Stomach (tissue), 4 donors: Measurements from ENCODE around the gene RIMKLA.

ENCODE experiments used
- CTCF ChIP-seq, 7 experiments: fragments of 450-650 bp in 4 of 7; fragments of 200-600 bp in 3 of 7; sonication (generic) in 3 of 7; IDR thresholded peaks; one replicate each; pipeline ENCODE4 v1.5.1; 2016 to 2019; ENCODE audit warnings: antibody characterized with exemption in 7 of 7, control low read depth in 2 of 7, mild to moderate bottlenecking in 1 of 7
- EP300 ChIP-seq: sonication (generic); formaldehyde crosslinking; IDR thresholded peaks from one replicate; pipeline ENCODE4 v1.6.1; 2017; ENCODE audit warnings: antibody characterized with exemption
- POLR2AphosphoS5 ChIP-seq, 3 donors: sonication (generic); formaldehyde crosslinking; IDR thresholded peaks; one replicate each; pipeline ENCODE4 v1.6.1; 2016; ENCODE audit warnings: antibody characterized with exemption in 3 of 3

- TF ChIP-seq EP300 = no peak
- no peak for TF ChIP-seq CTCF (IDR thresholded peaks at IDR 0.05)
- peak in 2 of 3 donors; percentile 62 to 81 for TF ChIP-seq POLR2AphosphoS5 (IDR thresholded peaks at IDR 0.05)
Measured at GRCh38 chr1:42335809-42336518, 44.6 kb upstream of the RIMKLA start.
